Endodermal cell (in vitro differentiated cells): Measurements from ENCODE around the gene HAUS7. TPM values are rescaled to one million over a fixed set of nuclear protein-coding genes. Genes with fewer than 3 reads are reported as not detected.

ENCODE experiments used
- DNase-seq: peaks from one replicate; pipeline ENCODE4 v3.0.0-alpha.2; 2017
- H3K27ac ChIP-seq: 2 replicates; pipeline ENCODE4 v1.5.1; 2013; ENCODE audit warnings: mild to moderate bottlenecking, low read depth, low read length, moderate library complexity
- H3K27me3 ChIP-seq: 2 replicates; pipeline ENCODE4 v1.6.1; 2013; ENCODE audit warnings: mild to moderate bottlenecking, low read length, moderate library complexity; ENCODE audit not compliant: insufficient read depth, control insufficient read depth, poor library complexity, severe bottlenecking
- H3K36me3 ChIP-seq: 2 replicates; pipeline ENCODE4 v1.7.0; 2013; ENCODE audit warnings: mild to moderate bottlenecking, low read length, moderate library complexity; ENCODE audit not compliant: control insufficient read depth, insufficient read depth
- H3K4me1 ChIP-seq: one replicate; pipeline ENCODE4 v1.7.0; 2013; ENCODE audit warnings: low read length; ENCODE audit not compliant: control insufficient read depth, insufficient read depth
- H3K4me3 ChIP-seq: 2 replicates; pipeline ENCODE4 v1.5.1; 2013; ENCODE audit warnings: mild to moderate bottlenecking, low read length, moderate library complexity
- H3K9ac ChIP-seq: 2 replicates; pipeline ENCODE4 v1.6.1; 2013; ENCODE audit warnings: mild to moderate bottlenecking, low read length, moderate library complexity; ENCODE audit not compliant: poor library complexity, severe bottlenecking; ENCODE audit errors: extremely low read depth
- H3K9me3 ChIP-seq: 2 replicates; pipeline ENCODE4 v1.6.1; 2013; ENCODE audit warnings: mild to moderate bottlenecking, low read length, moderate library complexity; ENCODE audit not compliant: control insufficient read depth
- H3K27ac Mint-ChIP-seq: 2 replicates; pipeline ENCODE4 v1.8.0; 2020; ENCODE audit warnings: mixed read lengths
- H3K27me3 Mint-ChIP-seq: 2 replicates; pipeline ENCODE4 v1.8.0; 2021; ENCODE audit warnings: mild to moderate bottlenecking, mixed read lengths; ENCODE audit not compliant: insufficient read depth
- H3K36me3 Mint-ChIP-seq: 2 replicates; pipeline ENCODE4 v1.8.0; 2020; ENCODE audit warnings: low read depth, mixed read lengths
- H3K4me1 Mint-ChIP-seq: 2 replicates; pipeline ENCODE4 v1.8.0; 2020; ENCODE audit warnings: mixed read lengths
- H3K4me3 Mint-ChIP-seq: 2 replicates; pipeline ENCODE4 v1.8.0; 2020; ENCODE audit warnings: mild to moderate bottlenecking, moderate library complexity, mixed read lengths
- H3K9me3 Mint-ChIP-seq: 2 replicates; pipeline ENCODE4 v1.8.0; 2020; ENCODE audit warnings: mild to moderate bottlenecking, mixed read lengths
- WGBS, 2 experiments: methylation state at CpG; one replicate each; pipeline versions ENCODE4 v1.1.5 to v1.1.7; 2013; ENCODE audit warnings: missing lambda C conversion rate in 2 of 2, mixed read lengths in 1 of 2; ENCODE audit not compliant: insufficient coverage in 1 of 2, insufficient read length in 1 of 2; 5-methylcytosine and 5-hydroxymethylcytosine counted together
- total RNA-seq, 2 donors: library from RNA; stranded (reverse); fragmentation: NEBNext Ultra II Directional in 1 of 2; extraction: Animal tissue kit (Norgen Biotek cat#: 25700) in 1 of 2; gene quantifications; 2 replicates in 1 of 2; 3 replicates in 1 of 2; pipeline ENCODE4 v1.2.1, GENCODE V29; 2021
- TF ChIP-seq, protein P1 (sequence below): fragments of 200-600 bp; sonication (generic); conservative IDR thresholded peaks from 2 replicates; pipeline ENCODE4 v1.5.0; 2021; ENCODE audit warnings: antibody characterized with exemption, mild to moderate bottlenecking

The HAUS7 gene
- total RNA-seq, 2 donors from 2014 or later, result 28.7 to 30.9 TPM

DNA sequence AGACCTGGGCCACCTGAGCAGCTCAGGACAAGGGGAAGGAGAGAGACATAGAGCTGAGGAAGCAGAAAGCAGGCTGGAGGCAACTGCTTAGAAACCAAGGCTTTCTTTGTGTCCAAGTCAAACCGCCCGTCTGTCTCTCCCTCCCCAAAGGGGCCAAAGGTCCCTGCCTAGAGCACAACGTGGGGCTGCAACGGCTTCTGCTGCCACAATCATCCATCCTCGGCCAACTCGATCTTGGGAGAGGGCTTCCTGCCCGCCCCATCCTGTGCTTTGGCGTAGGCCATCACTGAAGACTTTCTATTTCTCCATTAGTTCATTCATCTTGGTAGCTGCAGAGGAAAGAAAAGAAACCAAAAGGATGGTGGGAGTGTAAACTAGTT lies 22.8 kb downstream of the HAUS7 start:
- Histone ChIP-seq H3K9me3 (no peaks in the 10 kb centered on the region), H3K27ac (no peak overlapping the region), H3K4me3 (no peak overlapping the region), H3K36me3 (no peaks in the 10 kb centered on the region), H3K4me1 (no peaks in the 10 kb centered on the region), H3K9ac (no peak overlapping the region), H3K27me3 (no peaks in the 10 kb centered on the region)
- DNase-seq, result no peak
- Mint-ChIP-seq H3K27ac (no peak overlapping the region), H3K4me3 (no peak overlapping the region), H3K36me3 (peaks cover 9% of the 10 kb centered on the region), H3K9me3 (peaks cover 61% of the 10 kb centered on the region), H3K27me3 (no peaks in the 10 kb centered on the region), H3K4me1 (no peaks in the 10 kb centered on the region)
- TF ChIP-seq, protein P1, sequence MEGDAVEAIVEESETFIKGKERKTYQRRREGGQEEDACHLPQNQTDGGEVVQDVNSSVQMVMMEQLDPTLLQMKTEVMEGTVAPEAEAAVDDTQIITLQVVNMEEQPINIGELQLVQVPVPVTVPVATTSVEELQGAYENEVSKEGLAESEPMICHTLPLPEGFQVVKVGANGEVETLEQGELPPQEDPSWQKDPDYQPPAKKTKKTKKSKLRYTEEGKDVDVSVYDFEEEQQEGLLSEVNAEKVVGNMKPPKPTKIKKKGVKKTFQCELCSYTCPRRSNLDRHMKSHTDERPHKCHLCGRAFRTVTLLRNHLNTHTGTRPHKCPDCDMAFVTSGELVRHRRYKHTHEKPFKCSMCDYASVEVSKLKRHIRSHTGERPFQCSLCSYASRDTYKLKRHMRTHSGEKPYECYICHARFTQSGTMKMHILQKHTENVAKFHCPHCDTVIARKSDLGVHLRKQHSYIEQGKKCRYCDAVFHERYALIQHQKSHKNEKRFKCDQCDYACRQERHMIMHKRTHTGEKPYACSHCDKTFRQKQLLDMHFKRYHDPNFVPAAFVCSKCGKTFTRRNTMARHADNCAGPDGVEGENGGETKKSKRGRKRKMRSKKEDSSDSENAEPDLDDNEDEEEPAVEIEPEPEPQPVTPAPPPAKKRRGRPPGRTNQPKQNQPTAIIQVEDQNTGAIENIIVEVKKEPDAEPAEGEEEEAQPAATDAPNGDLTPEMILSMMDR, result no peak
- 91 to 92% methylated on average over 2 to 7 of the region's 8 CpGs for WGBS, 2 experiments

DNA sequence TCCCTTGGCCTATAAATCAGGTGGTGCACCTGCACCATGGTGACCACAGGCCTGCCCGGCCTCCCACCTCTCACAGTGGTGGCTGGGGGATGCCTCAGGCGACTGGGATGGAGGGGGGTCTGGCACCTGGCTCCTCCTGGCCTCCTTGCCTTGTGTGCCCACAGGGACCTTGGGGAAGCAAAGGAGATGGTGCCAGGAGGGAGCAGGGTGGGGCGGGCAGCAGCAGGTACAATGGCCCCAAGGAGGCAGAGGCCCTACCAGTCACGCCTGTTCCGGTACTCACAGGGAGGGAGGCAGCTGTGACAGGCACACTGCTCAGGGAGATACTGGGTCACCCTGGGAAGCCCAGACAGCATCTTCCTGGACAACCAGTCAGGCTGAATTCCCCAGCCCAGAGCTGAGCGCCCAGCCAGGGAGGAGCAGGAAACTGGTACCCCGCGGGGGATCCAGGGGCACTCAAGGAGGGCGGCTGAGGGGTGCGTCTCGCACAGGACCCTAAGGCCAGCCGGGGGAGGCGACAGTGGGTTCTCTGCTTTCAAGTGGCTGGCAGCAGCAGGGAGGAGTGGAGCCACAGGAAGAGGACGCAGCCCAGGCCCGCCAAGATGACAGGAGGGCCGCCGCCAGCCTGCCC lies 23.3 kb downstream of the HAUS7 start:
- Histone ChIP-seq H3K27ac (no peak overlapping the region), H3K9ac (no peak overlapping the region)

DNA sequence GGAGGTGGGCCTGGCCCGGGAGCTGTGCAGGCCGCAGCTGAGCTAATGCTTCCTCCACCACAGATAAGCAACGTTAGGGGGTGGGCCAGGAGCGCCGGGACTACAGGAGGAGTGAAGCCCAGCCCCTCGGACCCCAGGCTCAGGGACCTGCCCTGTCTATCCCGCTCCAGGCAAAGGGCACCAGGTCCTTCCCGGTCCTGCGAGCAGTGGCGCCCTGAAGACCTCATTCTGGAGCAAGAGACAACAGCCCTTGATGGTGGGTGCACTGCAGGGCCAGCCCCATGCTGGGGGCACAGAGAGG lies 23.8 kb downstream of the HAUS7 start:
- TF ChIP-seq, protein P1, result no peak
- DNase-seq, result no peak
- Mint-ChIP-seq H3K4me1 (no peaks in the 10 kb centered on the region), H3K9me3 (peaks cover 57% of the 10 kb centered on the region), H3K4me3 (no peak overlapping the region), H3K27ac (no peak overlapping the region), H3K36me3 (peaks cover 9% of the 10 kb centered on the region), H3K27me3 (no peaks in the 10 kb centered on the region)
- WGBS, 2 experiments, result 84 to 92% methylated on average over 5 to 10 of the region's 10 CpGs
- Histone ChIP-seq H3K27me3 (no peaks in the 10 kb centered on the region), H3K9ac (no peak overlapping the region), H3K4me1 (no peaks in the 10 kb centered on the region), H3K36me3 (no peaks in the 10 kb centered on the region), H3K27ac (no peak overlapping the region), H3K9me3 (no peaks in the 10 kb centered on the region), H3K4me3 (no peak overlapping the region)

More for the DNA sequence above, 23.3 kb downstream of the HAUS7 start:
- Mint-ChIP-seq H3K36me3 (peaks cover 9% of the 10 kb centered on the region), H3K9me3 (peaks cover 59% of the 10 kb centered on the region), H3K4me1 (no peaks in the 10 kb centered on the region), H3K27me3 (no peaks in the 10 kb centered on the region), H3K27ac (no peak overlapping the region), H3K4me3 (no peak overlapping the region)
- H3K27me3 ChIP-seq, result no peaks in the 10 kb centered on the region
- H3K9me3 ChIP-seq, result no peaks in the 10 kb centered on the region
- TF ChIP-seq, protein P1, result no peak
- no peak for DNase-seq
- H3K4me3 ChIP-seq, result no peak overlapping the region
- H3K4me1 ChIP-seq, result no peaks in the 10 kb centered on the region
- WGBS, 2 experiments, result 89 to 93% methylated on average over 11 to 17 of the region's 17 CpGs
- H3K36me3 ChIP-seq, result no peaks in the 10 kb centered on the region
